Measurements from ENCODE around the gene SLC40A1. TPM values are rescaled to one million over a fixed set of nuclear protein-coding genes. Genes with fewer than 3 reads are reported as not detected.

Gene SLC40A1
- total RNA-seq, 1 experiment from 2014 or later: 1.7 TPM

DNA sequence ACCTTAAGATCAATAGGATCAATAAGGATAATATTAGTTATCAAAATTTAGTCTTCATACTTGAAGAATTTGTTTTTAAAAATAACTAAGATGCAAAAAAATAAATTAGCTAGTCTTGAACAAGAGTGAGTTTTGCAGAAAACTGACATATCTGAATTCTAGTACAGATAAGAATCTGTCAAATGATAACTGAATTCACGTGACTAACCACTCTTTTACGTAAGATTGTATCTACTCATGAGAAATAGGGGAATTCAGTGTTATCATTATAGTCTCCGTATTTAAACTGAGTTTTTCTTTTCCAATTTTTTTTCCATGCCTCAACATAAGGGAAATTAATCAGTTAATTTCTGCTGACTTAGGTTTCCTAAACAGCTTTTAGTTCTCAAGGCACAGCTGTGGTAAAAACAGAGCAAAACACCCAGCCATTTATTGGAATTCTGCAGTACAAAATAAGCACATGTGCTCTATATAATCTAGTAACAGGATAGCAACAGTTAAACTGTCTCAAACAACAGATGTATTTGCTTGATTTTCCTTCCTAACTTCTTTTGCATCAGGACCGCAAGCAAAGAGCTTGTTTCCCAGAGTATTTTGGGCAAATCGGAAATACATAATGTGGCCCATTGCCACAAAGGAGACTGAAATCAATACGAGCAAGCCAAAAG is 19.1 kb downstream of the SLC40A1 start:
- no peak overlapping the region for H3K4me2 ChIP-seq (ENCODE audit: low read length)
- no peaks in the 10 kb centered on the region for H3K27me3 ChIP-seq (ENCODE audit: low read length)
- no peaks in the 10 kb centered on the region for H4K20me1 ChIP-seq (ENCODE audit: low read length)
- peaks cover 13% of the 10 kb centered on the region for H3K4me1 ChIP-seq (ENCODE audit: insufficient read depth, low read length)
- ChIA-PET CTCF (no interaction called here), POLR2A (ENCODE audit: unreplicated experiment) (no interaction called here)
- H3K36me3 ChIP-seq (ENCODE audit: low read depth, low read length): no peaks in the 10 kb centered on the region
- no peak overlapping the region for H3K4me3 ChIP-seq (ENCODE audit: low read length)
- BruUV-seq (replicated peaks): no TSS peak
- H3K9me3 ChIP-seq (ENCODE audit: low read length): no peaks in the 10 kb centered on the region
- no peak overlapping the region for H3K9ac ChIP-seq (ENCODE audit: low read length)
- no peaks in the 10 kb centered on the region for H3F3A ChIP-seq (ENCODE audit: low read length, unreplicated experiment)
- H2AFZ ChIP-seq (ENCODE audit: low read length): no peak overlapping the region
- no peaks in the 10 kb centered on the region for H3K79me2 ChIP-seq (ENCODE audit: low read length)
- no peaks in the 10 kb centered on the region for H3K9me2 ChIP-seq (replicated peaks; ENCODE audit: low read length)
- DNase-seq: no peak
- ATAC-seq: no peak
- no peak overlapping the region for H3K27ac ChIP-seq (ENCODE audit: low read length)
- TF ChIP-seq EZH2 (IDR thresholded peaks at IDR 0.05; ENCODE audit: low read length, unreplicated experiment): no peak
- TF ChIP-seq, protein P1, sequence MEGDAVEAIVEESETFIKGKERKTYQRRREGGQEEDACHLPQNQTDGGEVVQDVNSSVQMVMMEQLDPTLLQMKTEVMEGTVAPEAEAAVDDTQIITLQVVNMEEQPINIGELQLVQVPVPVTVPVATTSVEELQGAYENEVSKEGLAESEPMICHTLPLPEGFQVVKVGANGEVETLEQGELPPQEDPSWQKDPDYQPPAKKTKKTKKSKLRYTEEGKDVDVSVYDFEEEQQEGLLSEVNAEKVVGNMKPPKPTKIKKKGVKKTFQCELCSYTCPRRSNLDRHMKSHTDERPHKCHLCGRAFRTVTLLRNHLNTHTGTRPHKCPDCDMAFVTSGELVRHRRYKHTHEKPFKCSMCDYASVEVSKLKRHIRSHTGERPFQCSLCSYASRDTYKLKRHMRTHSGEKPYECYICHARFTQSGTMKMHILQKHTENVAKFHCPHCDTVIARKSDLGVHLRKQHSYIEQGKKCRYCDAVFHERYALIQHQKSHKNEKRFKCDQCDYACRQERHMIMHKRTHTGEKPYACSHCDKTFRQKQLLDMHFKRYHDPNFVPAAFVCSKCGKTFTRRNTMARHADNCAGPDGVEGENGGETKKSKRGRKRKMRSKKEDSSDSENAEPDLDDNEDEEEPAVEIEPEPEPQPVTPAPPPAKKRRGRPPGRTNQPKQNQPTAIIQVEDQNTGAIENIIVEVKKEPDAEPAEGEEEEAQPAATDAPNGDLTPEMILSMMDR (conservative IDR thresholded peaks at IDR 0.05; ENCODE audit: low read depth, low read length): no peak
- TF ChIP-seq EZH2phosphoT487 (IDR thresholded peaks at IDR 0.05; ENCODE audit: borderline replicate concordance, low read length): no peak
- intact Hi-C loops (cut with micrococcal nuclease): no loop called here

- no TSS peak for BruUV-seq (replicated peaks)
- CTCF ChIA-PET: no interaction called here
- Histone ChIP-seq H3K9ac (ENCODE audit: low read length) (no peak overlapping the region), H3K4me1 (ENCODE audit: insufficient read depth, low read length) (peaks cover 22% of the 10 kb centered on the region), H3F3A (ENCODE audit: low read length, unreplicated experiment) (no peaks in the 10 kb centered on the region), H3K4me2 (ENCODE audit: low read length) (no peak overlapping the region), H2AFZ (ENCODE audit: low read length) (0 out of 2 replicates have a peak overlapping the region, but pooled peaks have one; percentile 30), H3K27me3 (ENCODE audit: low read length) (no peaks in the 10 kb centered on the region), H3K27ac (ENCODE audit: low read length) (no peak overlapping the region), H4K20me1 (ENCODE audit: low read length) (no peaks in the 10 kb centered on the region), H3K36me3 (ENCODE audit: low read depth, low read length) (no peaks in the 10 kb centered on the region), H3K9me2 (replicated peaks; ENCODE audit: low read length) (no peaks in the 10 kb centered on the region), H3K9me3 (ENCODE audit: low read length) (no peaks in the 10 kb centered on the region), H3K4me3 (ENCODE audit: low read length) (no peak overlapping the region), H3K79me2 (ENCODE audit: low read length) (no peaks in the 10 kb centered on the region)
- TF ChIP-seq EZH2 (IDR thresholded peaks at IDR 0.05; ENCODE audit: low read length, unreplicated experiment): no peak
- no peak for TF ChIP-seq EZH2phosphoT487 (IDR thresholded peaks at IDR 0.05; ENCODE audit: borderline replicate concordance, low read length)
- TF ChIP-seq, protein P1 (conservative IDR thresholded peaks at IDR 0.05; ENCODE audit: low read depth, low read length): no peak
- intact Hi-C loops (cut with micrococcal nuclease): no loop called here
- ATAC-seq (no peak), DNase-seq (no peak)
- POLR2A ChIA-PET (ENCODE audit: unreplicated experiment): no interaction called here
Measured at GRCh38 chr2:189560273-189560586, 20.4 kb downstream of the SLC40A1 start.

GRCh38 chr2:189559579-189560272 is 20.9 kb downstream of the SLC40A1 start:
- CTCF ChIA-PET: interaction anchor here (0.6 kb wide), 1 partner anchor 19 kb away, joined by 3 read pairs; no protein-coding TSS in a partner anchor
- H2AFZ ChIP-seq (ENCODE audit: low read length): peak overlapping the region; percentile 30; the same call in 1 of the 2 replicates
- no TSS peak for BruUV-seq (replicated peaks)

More at GRCh38 chr2:189559579-189560272, 20.9 kb downstream of the SLC40A1 start:
- no peak overlapping the region for H3K9ac ChIP-seq (ENCODE audit: low read length)
- intact Hi-C loops (cut with micrococcal nuclease): loop anchor here (5.0 kb wide), 1 partner anchor 68 kb away; no protein-coding TSS in a partner anchor
- H3K27me3 ChIP-seq (ENCODE audit: low read length): no peaks in the 10 kb centered on the region
- H3K4me1 ChIP-seq (ENCODE audit: insufficient read depth, low read length): peaks cover 25% of the 10 kb centered on the region
- no peaks in the 10 kb centered on the region for H3F3A ChIP-seq (ENCODE audit: low read length, unreplicated experiment)
- peak; percentile 48; the same call in 1 of the 2 replicates for ATAC-seq
- H3K9me2 ChIP-seq (replicated peaks; ENCODE audit: low read length): no peaks in the 10 kb centered on the region
- no peaks in the 10 kb centered on the region for H3K9me3 ChIP-seq (ENCODE audit: low read length)
- DNase-seq: no peak
- H3K79me2 ChIP-seq (ENCODE audit: low read length): no peaks in the 10 kb centered on the region
- TF ChIP-seq EZH2 (IDR thresholded peaks at IDR 0.05; ENCODE audit: low read length, unreplicated experiment) (no peak), EZH2phosphoT487 (IDR thresholded peaks at IDR 0.05; ENCODE audit: borderline replicate concordance, low read length) (no peak)
- TF ChIP-seq, protein P1 (conservative IDR thresholded peaks at IDR 0.05; ENCODE audit: low read depth, low read length): no peak
- H4K20me1 ChIP-seq (ENCODE audit: low read length): no peaks in the 10 kb centered on the region
- H3K4me3 ChIP-seq (ENCODE audit: low read length): no peak overlapping the region
- H3K36me3 ChIP-seq (ENCODE audit: low read depth, low read length): no peaks in the 10 kb centered on the region
- POLR2A ChIA-PET (ENCODE audit: unreplicated experiment): no interaction called here
- H3K4me2 ChIP-seq (ENCODE audit: low read length): 0 out of 2 replicates have a peak overlapping the region, but pooled peaks have one; percentile 4
- H3K27ac ChIP-seq (ENCODE audit: low read length): no peak overlapping the region

All from PC-3 (cell line).